ENCODE results near the gene FBXO31. TPM values are rescaled to one million over a fixed set of nuclear protein-coding genes. Genes with fewer than 3 reads are reported as not detected.

The FBXO31 gene
- total and polyA plus RNA-seq, 2 of the 13 experiments (the other 11 are each of a cell fraction or from before 2014, with no cell fraction given) = 92.4 to 101 TPM

DNA sequence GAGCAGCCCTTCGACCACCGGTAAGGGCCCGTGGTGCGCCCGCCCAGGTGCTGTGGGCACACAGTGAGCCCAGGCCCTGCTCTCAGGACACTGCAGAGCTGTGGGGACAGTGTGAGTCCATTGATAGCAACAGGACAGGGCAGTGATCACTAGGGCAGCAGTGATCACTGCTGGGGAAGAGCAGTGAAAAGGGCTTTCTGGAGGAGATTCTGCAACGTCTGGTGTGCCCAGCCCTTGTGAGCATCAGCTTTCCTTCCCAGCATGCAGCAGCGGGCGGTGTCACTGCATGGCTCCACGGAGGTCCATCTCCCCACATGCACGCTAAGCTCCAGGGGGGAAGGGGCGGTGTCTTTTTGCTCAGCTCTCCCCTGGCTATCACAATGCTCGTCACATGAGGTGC is 40.7 kb upstream of the FBXO31 start:
- H3K79me2 ChIP-seq (ENCODE audit: insufficient read depth, low read length) = peaks cover 5% of the 10 kb centered on the region
- no TSS peak for BruUV-seq (replicated peaks)
- no peaks in the 10 kb centered on the region for H3K9me3 ChIP-seq (ENCODE audit: low read length)
- ChIA-PET CTCF (ENCODE audit: low intra/inter-chr PET ratio, low total read pairs) (no interaction called here), POLR2A (no interaction called here)
- no peak overlapping the region for H3K9ac ChIP-seq (ENCODE audit: insufficient read depth, low read depth, low read length)
- no peak for DNase-seq (ENCODE audit: low spot score)
- TF ChIP-seq HOXA3 (CRISPR knock-in tag; IDR thresholded peaks at IDR 0.05) (no peak), PRMT3 (CRISPR knock-in tag; IDR thresholded peaks at IDR 0.05; ENCODE audit: borderline replicate concordance, low read depth) (no peak), PPARG (CRISPR knock-in tag; conservative IDR thresholded peaks at IDR 0.05) (no peak), ZNF761 (CRISPR knock-in tag; conservative IDR thresholded peaks at IDR 0.05) (no peak), ATF7-NPFF (CRISPR knock-in tag; IDR thresholded peaks at IDR 0.05; ENCODE audit: low read depth) (no peak), ONECUT2 (CRISPR knock-in tag; IDR thresholded peaks at IDR 0.05) (no peak), RFX1 (IDR thresholded peaks at IDR 0.05) (no peak), ZSCAN31 (CRISPR knock-in tag; IDR thresholded peaks at IDR 0.05; ENCODE audit: low read depth) (no peak)
- TF ChIP-seq, protein P1, sequence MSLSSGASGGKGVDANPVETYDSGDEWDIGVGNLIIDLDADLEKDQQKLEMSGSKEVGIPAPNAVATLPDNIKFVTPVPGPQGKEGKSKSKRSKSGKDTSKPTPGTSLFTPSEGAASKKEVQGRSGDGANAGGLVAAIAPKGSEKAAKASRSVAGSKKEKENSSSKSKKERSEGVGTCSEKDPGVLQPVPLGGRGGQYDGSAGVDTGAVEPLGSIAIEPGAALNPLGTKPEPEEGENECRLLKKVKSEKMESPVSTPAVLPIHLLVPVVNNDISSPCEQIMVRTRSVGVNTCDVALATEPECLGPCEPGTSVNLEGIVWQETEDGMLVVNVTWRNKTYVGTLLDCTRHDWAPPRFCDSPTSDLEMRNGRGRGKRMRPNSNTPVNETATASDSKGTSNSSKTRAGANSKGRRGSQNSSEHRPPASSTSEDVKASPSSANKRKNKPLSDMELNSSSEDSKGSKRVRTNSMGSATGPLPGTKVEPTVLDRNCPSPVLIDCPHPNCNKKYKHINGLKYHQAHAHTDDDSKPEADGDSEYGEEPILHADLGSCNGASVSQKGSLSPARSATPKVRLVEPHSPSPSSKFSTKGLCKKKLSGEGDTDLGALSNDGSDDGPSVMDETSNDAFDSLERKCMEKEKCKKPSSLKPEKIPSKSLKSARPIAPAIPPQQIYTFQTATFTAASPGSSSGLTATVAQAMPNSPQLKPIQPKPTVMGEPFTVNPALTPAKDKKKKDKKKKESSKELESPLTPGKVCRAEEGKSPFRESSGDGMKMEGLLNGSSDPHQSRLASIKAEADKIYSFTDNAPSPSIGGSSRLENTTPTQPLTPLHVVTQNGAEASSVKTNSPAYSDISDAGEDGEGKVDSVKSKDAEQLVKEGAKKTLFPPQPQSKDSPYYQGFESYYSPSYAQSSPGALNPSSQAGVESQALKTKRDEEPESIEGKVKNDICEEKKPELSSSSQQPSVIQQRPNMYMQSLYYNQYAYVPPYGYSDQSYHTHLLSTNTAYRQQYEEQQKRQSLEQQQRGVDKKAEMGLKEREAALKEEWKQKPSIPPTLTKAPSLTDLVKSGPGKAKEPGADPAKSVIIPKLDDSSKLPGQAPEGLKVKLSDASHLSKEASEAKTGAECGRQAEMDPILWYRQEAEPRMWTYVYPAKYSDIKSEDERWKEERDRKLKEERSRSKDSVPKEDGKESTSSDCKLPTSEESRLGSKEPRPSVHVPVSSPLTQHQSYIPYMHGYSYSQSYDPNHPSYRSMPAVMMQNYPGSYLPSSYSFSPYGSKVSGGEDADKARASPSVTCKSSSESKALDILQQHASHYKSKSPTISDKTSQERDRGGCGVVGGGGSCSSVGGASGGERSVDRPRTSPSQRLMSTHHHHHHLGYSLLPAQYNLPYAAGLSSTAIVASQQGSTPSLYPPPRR (CRISPR knock-in tag; IDR thresholded peaks at IDR 0.05; ENCODE audit: borderline replicate concordance) = no peak
- no peak overlapping the region for H2AFZ ChIP-seq (ENCODE audit: low read length)
- no peaks in the 10 kb centered on the region for H3K27me3 ChIP-seq (ENCODE audit: control insufficient read depth in 1 of 2, insufficient read depth in 2 of 2, low read length in 2 of 2)
- no peaks in the 10 kb centered on the region for H3K4me1 ChIP-seq (ENCODE audit: insufficient read depth, low read length)
- peaks cover 3% of the 10 kb centered on the region for H4K20me1 ChIP-seq (ENCODE audit: insufficient read depth, low read length)
- in situ Hi-C loops (cut with HindIII; ENCODE audit: extremely low pct_ligation_motif_present, low pct_unique_long_range_greater_than_20kb) (no loop called here), intact Hi-C loops (cut with micrococcal nuclease; ENCODE audit: unreplicated experiment) (no loop called here)
- H3K4me3 ChIP-seq (replicated peaks in 1 of 3; ENCODE audit: insufficient read depth in 1 of 3, low read depth in 2 of 3, low read length in 3 of 3) = no peak overlapping the region
- H3K36me3 ChIP-seq (replicated peaks in 1 of 2; ENCODE audit: control insufficient read depth in 1 of 2, insufficient read depth in 2 of 2, low read length in 2 of 2) = peaks cover 38 to 86% of the 10 kb centered on the region in 2 experiments
- no peak for FAIRE-seq
- no peak for ATAC-seq
- no peak overlapping the region for H3K27ac ChIP-seq (ENCODE audit: extremely low read length, insufficient read depth, low read length)
- 95% methylated on average over 12 of the region's 12 CpGs for WGBS (ENCODE audit: low lambda C conversion rate)
- H3K4me2 ChIP-seq (ENCODE audit: low read depth, low read length) = no peak overlapping the region

Data from HepG2 (cell line).